GM21447 (cell line): Measurements from ENCODE around the gene PACSIN3.
A peak's percentile ranks its signal among the peaks of the same experiment; 100 is the strongest.
"Not testable (repeated sequence)": the region's sequence is repeated elsewhere in the genome, so short reads cannot be mapped to it uniquely, and the experiment has no call there.

ENCODE experiments used
- ATAC-seq: cut with Tn5 transposase; IDR thresholded peaks from one replicate; pipeline ENCODE4 v1.9.1; 2021; ENCODE audit not compliant: unreplicated experiment

Gene PACSIN3

GRCh38 chr11:47198161-47198560 is 11.9 kb upstream of the PACSIN3 start:
- ATAC-seq = not testable (repeated sequence)

- no peak for ATAC-seq
Observed at GRCh38 chr11:47192111-47192510, 5.9 kb upstream of the PACSIN3 start.

- ATAC-seq = not testable (repeated sequence)
Observed at GRCh38 chr11:47191137-47191536, 4.9 kb upstream of the PACSIN3 start.

- no peak for ATAC-seq
Observed at GRCh38 chr11:47189100-47189834, 3.0 kb upstream of the PACSIN3 start.

- no peak for ATAC-seq
Observed at GRCh38 chr11:47188259-47188658, 2.0 kb upstream of the PACSIN3 start.

- ATAC-seq = no peak
Observed at GRCh38 chr11:47187723-47188122, 1.5 kb upstream of the PACSIN3 start.

- ATAC-seq = peak; percentile 33
Observed at GRCh38 chr11:47186700-47187695, 764 bp upstream of the PACSIN3 start.

- ATAC-seq = no peak
Observed at GRCh38 chr11:47185305-47186075, 744 bp downstream of the PACSIN3 start.

GRCh38 chr11:47184711-47185304 is 1.4 kb downstream of the PACSIN3 start:
- no peak for ATAC-seq

- ATAC-seq = no peak
Observed at GRCh38 chr11:47183969-47184368, 2.3 kb downstream of the PACSIN3 start.

- no peak for ATAC-seq
Observed at GRCh38 chr11:47183031-47183856, 3.0 kb downstream of the PACSIN3 start.

GRCh38 chr11:47182380-47182779 is 3.9 kb downstream of the PACSIN3 start:
- ATAC-seq = no peak

GRCh38 chr11:47181271-47181670 is 5.0 kb downstream of the PACSIN3 start:
- no peak for ATAC-seq

- ATAC-seq = no peak
Observed at GRCh38 chr11:47180006-47180787, 6.0 kb downstream of the PACSIN3 start.

- ATAC-seq = no peak
Observed at GRCh38 chr11:47179655-47179991, 6.6 kb downstream of the PACSIN3 start.

GRCh38 chr11:47178737-47179654 is 7.2 kb downstream of the PACSIN3 start:
- ATAC-seq = no peak

GRCh38 chr11:47178316-47178715 is 7.9 kb downstream of the PACSIN3 start:
- no peak for ATAC-seq

- ATAC-seq = no peak
Observed at GRCh38 chr11:47177846-47178245, 8.4 kb downstream of the PACSIN3 start.
